Activated gamma-delta T cell treated with Interleukin-2 at 50 U/mL for 16 hours (primary cell): ENCODE data around the gene TMEM131.
A peak's percentile ranks its signal among the peaks of the same experiment; 100 is the strongest.

Experiments
- DNase-seq: peaks from one replicate; pipeline ENCODE4 v3.0.0-alpha.2; 2020

Gene TMEM131

GRCh38 chr2:98016908-98017670 is 21.3 kb upstream of the TMEM131 start:
- no peak for DNase-seq

- DNase-seq = no peak
Observed at GRCh38 chr2:98015671-98016070, 19.9 kb upstream of the TMEM131 start.

GRCh38 chr2:98014379-98014778 is 18.6 kb upstream of the TMEM131 start:
- DNase-seq = no peak

GRCh38 chr2:98013407-98014042 is 17.8 kb upstream of the TMEM131 start:
- DNase-seq = no peak

GRCh38 chr2:98012561-98012991 is 16.8 kb upstream of the TMEM131 start:
- no peak for DNase-seq

- no peak for DNase-seq
Observed at GRCh38 chr2:98009887-98010760, 14.4 kb upstream of the TMEM131 start.

GRCh38 chr2:98008415-98008814 is 12.7 kb upstream of the TMEM131 start:
- DNase-seq = no peak

- no peak for DNase-seq
Observed at GRCh38 chr2:98006378-98006777, 10.6 kb upstream of the TMEM131 start.

GRCh38 chr2:98004613-98005012 is 8.9 kb upstream of the TMEM131 start:
- no peak for DNase-seq

GRCh38 chr2:98004047-98004446 is 8.3 kb upstream of the TMEM131 start:
- DNase-seq = no peak

GRCh38 chr2:97999536-97999935 is 3.8 kb upstream of the TMEM131 start:
- no peak for DNase-seq

GRCh38 chr2:97998431-97999005 is 2.8 kb upstream of the TMEM131 start:
- DNase-seq = no peak

- DNase-seq = no peak
Observed at GRCh38 chr2:97997784-97998392, 2.1 kb upstream of the TMEM131 start.

- DNase-seq = no peak
Observed at GRCh38 chr2:97996679-97997078, 931 bp upstream of the TMEM131 start.

GRCh38 chr2:97995026-97995733 is 568 bp downstream of the TMEM131 start:
- peak; percentile 35 for DNase-seq

GRCh38 chr2:97994476-97994875 is 1.3 kb downstream of the TMEM131 start:
- no peak for DNase-seq

- no peak for DNase-seq
Observed at GRCh38 chr2:97993926-97994325, 1.8 kb downstream of the TMEM131 start.

- DNase-seq = no peak
Observed at GRCh38 chr2:97992836-97993825, 2.6 kb downstream of the TMEM131 start.

GRCh38 chr2:97991081-97991856 is 4.5 kb downstream of the TMEM131 start:
- DNase-seq = no peak

GRCh38 chr2:97988722-97989121 is 7.0 kb downstream of the TMEM131 start:
- no peak for DNase-seq
